H1 (cell line): Measurements from ENCODE around the gene AP4B1. TPM values are rescaled to one million over a fixed set of nuclear protein-coding genes. Genes with fewer than 3 reads are reported as not detected.

Experiments used
- CTCF ChIA-PET: fragments of 300-600 bp; sonication (Branson Sonifier 250); formaldehyde crosslinking; loops from one replicate; lab custom pipeline; 2021; ENCODE audit not compliant: partially characterized antibody; lab: Charles Lee
- POLR2A ChIA-PET: fragments of 300-600 bp; sonication (Branson Sonifier 250); formaldehyde crosslinking; loops from one replicate; lab custom pipeline; 2021; ENCODE audit warnings: inconsistent platforms; ENCODE audit not compliant: partially characterized antibody; lab: Charles Lee
- DNase-seq, 2 experiments: peaks; one replicate each; pipeline versions ENCODE4 v3.0.0 to v3.0.0-alpha.2; 2010 to 2022; ENCODE audit warnings: low spot score in 2 of 2, low read depth in 1 of 2, mixed read lengths in 1 of 2
- FAIRE-seq: peaks from 2 replicates; lab custom pipeline; 2011; peaks lifted over from hg19 to GRCh38; lab: Jason Lieb, UNC
- H2AFZ ChIP-seq: 2 replicates; pipeline ENCODE4 v1.8.1; 2012; ENCODE audit warnings: low read length, inconsistent platforms
- H2AK5ac ChIP-seq: 2 replicates; pipeline ENCODE4 v1.6.1; 2013; ENCODE audit warnings: low read depth, low read length
- H2BK120ac ChIP-seq: replicated peaks from 2 replicates; pipeline ENCODE3; 2013; ENCODE audit warnings: low read depth, low read length, inconsistent platforms
- H2BK12ac ChIP-seq: 2 replicates; pipeline ENCODE4 v1.6.1; 2013; ENCODE audit warnings: low read depth, low read length
- H2BK15ac ChIP-seq: 2 replicates; pipeline ENCODE4 v1.6.1; 2013; ENCODE audit warnings: low read length
- H2BK20ac ChIP-seq: 2 replicates; pipeline ENCODE4 v1.6.1; 2013; ENCODE audit warnings: low read length
- H2BK5ac ChIP-seq: 2 replicates; pipeline ENCODE4 v1.6.1; 2013; ENCODE audit warnings: low read depth, low read length
- H3K14ac ChIP-seq: 2 replicates; pipeline ENCODE4 v1.6.1; 2013; ENCODE audit warnings: inconsistent platforms; ENCODE audit not compliant: insufficient read length
- H3K18ac ChIP-seq: 2 replicates; pipeline ENCODE4 v1.6.1; 2013; ENCODE audit warnings: low read length; ENCODE audit errors: extremely low read depth
- H3K23ac ChIP-seq: 2 replicates; pipeline ENCODE4 v1.6.1; 2013; ENCODE audit warnings: inconsistent platforms; ENCODE audit not compliant: insufficient read length
- H3K23me2 ChIP-seq: 2 replicates; pipeline ENCODE4 v1.6.1; 2013; ENCODE audit warnings: low read depth, low read length
- H3K27ac ChIP-seq: 2 replicates; pipeline ENCODE4 v1.6.1; 2011; ENCODE audit warnings: low read depth, low read length, inconsistent platforms
- H3K27me3 ChIP-seq, 4 experiments: replicated peaks in 1 of 4; 1 replicate in 1 of 4; 2 replicates in 3 of 4; pipeline versions ENCODE4 v1.6.1 to v1.8.1; 2011 to 2013; ENCODE audit warnings: low read length in 3 of 4, mild to moderate bottlenecking in 3 of 4, inconsistent platforms in 2 of 4, mixed read lengths in 2 of 4, moderate library complexity in 1 of 4; ENCODE audit not compliant: control insufficient read depth in 3 of 4, insufficient read depth in 3 of 4; ENCODE audit errors: extremely low read depth in 1 of 4
- H3K36me3 ChIP-seq, 4 experiments: 2 replicates each; pipeline versions ENCODE4 v1.6.1 to v1.8.1; 2011 to 2013; ENCODE audit warnings: mild to moderate bottlenecking in 4 of 4, low read length in 3 of 4, moderate library complexity in 2 of 4, control low read depth in 1 of 4, inconsistent platforms in 1 of 4; ENCODE audit not compliant: insufficient read depth in 4 of 4, control insufficient read depth in 2 of 4
- H3K4ac ChIP-seq: replicated peaks from 2 replicates; pipeline ENCODE3; 2013; ENCODE audit warnings: low read length, low read depth, mixed read lengths, inconsistent platforms; ENCODE audit not compliant: insufficient read length
- H3K4me1 ChIP-seq, 4 experiments: replicated peaks in 1 of 4; 1 replicate in 1 of 4; 2 replicates in 3 of 4; pipeline versions ENCODE4 v1.6.1 to v1.8.1; 2011 to 2013; ENCODE audit warnings: low read length in 3 of 4, inconsistent platforms in 2 of 4, mixed read lengths in 1 of 4; ENCODE audit not compliant: insufficient read depth in 4 of 4, control insufficient read depth in 3 of 4
- H3K4me2 ChIP-seq, 2 experiments: 2 replicates each; pipeline versions ENCODE4 v1.6.1 to v1.8.1; 2011 to 2013; ENCODE audit warnings: low read depth in 2 of 2, low read length in 2 of 2, control low read depth in 1 of 2, inconsistent platforms in 1 of 2, mild to moderate bottlenecking in 1 of 2; ENCODE audit not compliant: insufficient read depth in 1 of 2
- H3K4me3 ChIP-seq, 4 experiments: fragments of 200-600, 300-600 bp in 1 of 4; sonication (generic), shearing (Covaris generic), sonication (Bioruptor Twin) in 1 of 4; 2 replicates each; pipeline versions ENCODE4 v1.5.1 to v1.8.1; 2011 to 2016; ENCODE audit warnings: low read length in 4 of 4, low read depth in 3 of 4, control low read depth in 2 of 4, inconsistent platforms in 2 of 4, mild to moderate bottlenecking in 2 of 4, mixed read lengths in 1 of 4, moderate library complexity in 1 of 4; ENCODE audit not compliant: insufficient read depth in 2 of 4; ENCODE audit errors: extremely low read depth in 1 of 4
- H3K56ac ChIP-seq: replicated peaks from 2 replicates; pipeline ENCODE3; 2013; ENCODE audit warnings: low read depth, mild to moderate bottlenecking, mixed read lengths, low read length, inconsistent platforms; ENCODE audit not compliant: insufficient read length
- H3K79me1 ChIP-seq: 2 replicates; pipeline ENCODE4 v1.6.1; 2013; ENCODE audit warnings: low read depth, low read length, control low read depth
- H3K79me2 ChIP-seq, 2 experiments: 2 replicates each; pipeline versions ENCODE4 v1.6.1 to v1.8.1; 2012 to 2013; ENCODE audit warnings: low read length in 2 of 2, mild to moderate bottlenecking in 2 of 2, inconsistent platforms in 1 of 2; ENCODE audit not compliant: insufficient read depth in 2 of 2, control insufficient read depth in 1 of 2
- H3K9ac ChIP-seq, 4 experiments: replicated peaks in 1 of 4; 1 replicate in 1 of 4; 2 replicates in 3 of 4; pipeline versions ENCODE4 v1.6.1 to v1.8.1; 2011 to 2013; ENCODE audit warnings: low read depth in 3 of 4, low read length in 3 of 4, control low read depth in 2 of 4, mild to moderate bottlenecking in 2 of 4, moderate library complexity in 2 of 4, inconsistent platforms in 1 of 4; ENCODE audit errors: extremely low read depth in 1 of 4
- H3K9me3 ChIP-seq, 2 experiments: 2 replicates each; pipeline versions ENCODE4 v1.6.1 to v1.8.1; 2012 to 2013; ENCODE audit warnings: mild to moderate bottlenecking in 2 of 2, moderate library complexity in 2 of 2, control low read depth in 1 of 2, inconsistent platforms in 1 of 2, low read depth in 1 of 2, low read length in 1 of 2, mixed read lengths in 1 of 2; ENCODE audit not compliant: insufficient read depth in 2 of 2
- H4K20me1 ChIP-seq, 2 experiments: replicated peaks in 1 of 2; 2 replicates each; pipeline versions ENCODE3 to v1.8.1; 2011 to 2013; ENCODE audit warnings: inconsistent platforms in 2 of 2, low read length in 2 of 2, mild to moderate bottlenecking in 1 of 2; ENCODE audit not compliant: insufficient read depth in 2 of 2, control insufficient read depth in 1 of 2
- H4K5ac ChIP-seq: 2 replicates; pipeline ENCODE4 v1.6.1; 2013; ENCODE audit warnings: low read length, low read depth, mixed read lengths, inconsistent platforms; ENCODE audit not compliant: insufficient read length
- H4K8ac ChIP-seq: 2 replicates; pipeline ENCODE4 v1.8.0; 2013; ENCODE audit warnings: mild to moderate bottlenecking, moderate library complexity, low read length, inconsistent platforms; ENCODE audit not compliant: insufficient read depth; ENCODE audit errors: extremely low read depth
- H4K91ac ChIP-seq: replicated peaks from 2 replicates; pipeline ENCODE3; 2013; ENCODE audit warnings: low read length, mixed read lengths, inconsistent platforms; ENCODE audit not compliant: insufficient read length
- BACH1 ChIP-seq: IDR thresholded peaks from 2 replicates; pipeline ENCODE4 v1.6.1; 2012; ENCODE audit warnings: low read length, improper control_type of control experiment
- polyA plus RNA-seq, 7 experiments: library from polyadenylated mRNA; depleted of rRNA in 3 of 7; stranded (reverse) in 5 of 7; unstranded in 2 of 7; fragments of >200 nt in 5 of 7; fragments of 200-250 nt in 2 of 7; gene quantifications; 1 replicate in 5 of 7; 2 replicates in 1 of 7; 4 replicates in 1 of 7; pipeline versions ENCODE4 v1.2.1 to v1.2.3, GENCODE V29; 2011 to 2013; ENCODE audit warnings: missing spikeins in 2 of 7, mixed read lengths in 2 of 7
- total RNA-seq: library from RNA; stranded (reverse); fragmentation: NEBNext Ultra II Directional; extraction: Animal tissue kit (Norgen Biotek cat#: 25700); gene quantifications from 2 replicates; pipeline ENCODE4 v1.2.1, GENCODE V29; 2021

The AP4B1 gene
- total and polyA plus RNA-seq, 2 of the 8 experiments (the other 6 are each of a cell fraction or from before 2014, with no cell fraction given): 8.9 to 9.0 TPM

DNA sequence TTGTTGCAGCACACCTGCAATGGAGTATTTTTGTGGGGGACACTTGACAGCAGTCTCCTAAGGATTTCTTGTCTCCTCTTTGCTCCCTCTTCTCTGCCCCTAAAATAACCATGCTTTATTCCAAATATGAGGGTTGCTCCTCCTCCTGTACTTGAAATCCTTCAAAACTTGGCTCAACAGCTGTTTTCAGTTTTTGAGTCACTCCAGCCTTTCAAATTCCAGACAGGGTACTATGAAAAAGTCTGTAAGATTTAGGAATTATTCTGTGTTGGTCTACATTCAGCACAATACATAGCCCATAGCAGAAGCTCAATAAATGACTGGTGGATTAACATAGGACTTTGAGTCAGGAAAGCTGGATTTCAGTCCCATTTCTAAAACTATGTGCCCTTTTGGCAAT, 5.5 kb downstream of the AP4B1 start:
- H3K4me2 ChIP-seq: no peak overlapping the region
- no peak overlapping the region for H4K91ac ChIP-seq
- no peak overlapping the region for H2AFZ ChIP-seq
- peaks cover 2% of the 10 kb centered on the region; the same call in 1 of the 2 replicates for H3K23me2 ChIP-seq
- H3K79me2 ChIP-seq: no peaks in the 10 kb centered on the region
- H3K79me1 ChIP-seq: no peaks in the 10 kb centered on the region
- no peaks in the 10 kb centered on the region for H3K9me3 ChIP-seq
- DNase-seq (no peak), FAIRE-seq (no peak)
- no peak overlapping the region for H3K4ac ChIP-seq
- H3K27ac ChIP-seq: no peak overlapping the region
- H3K36me3 ChIP-seq: peaks cover 0 to 15% (median 7%) of the 10 kb centered on the region in 4 experiments; a peak in 6 of 8 replicates
- no peak overlapping the region for H2BK20ac ChIP-seq
- H2AK5ac ChIP-seq: no peak overlapping the region
- H3K14ac ChIP-seq: no peak overlapping the region
- no peak overlapping the region for H3K23ac ChIP-seq
- no peak overlapping the region for H2BK15ac ChIP-seq
- no peaks in the 10 kb centered on the region for H3K27me3 ChIP-seq
- no peak overlapping the region for H4K8ac ChIP-seq
- CTCF ChIA-PET: no interaction called here
- H2BK12ac ChIP-seq: no peak overlapping the region
- H3K9ac ChIP-seq: no peak overlapping the region
- H2BK120ac ChIP-seq: no peak overlapping the region
- H4K5ac ChIP-seq: no peak overlapping the region
- no peak overlapping the region for H3K4me3 ChIP-seq
- no peak overlapping the region for H3K56ac ChIP-seq
- no peaks in the 10 kb centered on the region for H4K20me1 ChIP-seq
- POLR2A ChIA-PET: no interaction called here
- no peak overlapping the region for H3K18ac ChIP-seq
- H3K4me1 ChIP-seq: peaks cover 0 to 2% (median 0%) of the 10 kb centered on the region in 4 experiments; a peak in 3 of 7 replicates
- no peak overlapping the region for H2BK5ac ChIP-seq
- no peak for TF ChIP-seq BACH1
